Left lung (tissue), 10 donors: ENCODE data around the gene PPP1R37. TPM values are rescaled to one million over a fixed set of nuclear protein-coding genes. Genes with fewer than 3 reads are reported as not detected.
"Not testable (repeated sequence)": the region's sequence is repeated elsewhere in the genome, so short reads cannot be mapped to it uniquely, and the experiment has no call there.

Source experiments
- ATAC-seq: fragments of 200-7000 bp; cut with Tn5 transposase; one replicate; pipeline ENCODE4 v1.9.1; 2020; ENCODE audit warnings: moderate library complexity
- DNase-seq, 4 donors: peaks; one replicate each; pipeline ENCODE4 v3.0.0-alpha.2; 2013 to 2020
- H3K27ac ChIP-seq, 2 donors: fragments of 200-600 bp; sonication (generic) in 1 of 2; one replicate each; pipeline versions ENCODE4 v1.5.0 to v1.8.0; 2020 to 2021
- H3K27me3 ChIP-seq, 2 donors: fragments of 200-600 bp; sonication (generic) in 1 of 2; one replicate each; pipeline versions ENCODE4 v1.5.0 to v1.8.0; 2020 to 2021
- H3K36me3 ChIP-seq, 2 donors: fragments of 200-600 bp; sonication (generic) in 1 of 2; one replicate each; pipeline versions ENCODE4 v1.5.0 to v1.8.0; 2020 to 2021
- H3K4me1 ChIP-seq, 2 donors: fragments of 200-600 bp; one replicate each; pipeline ENCODE4 v1.8.0; 2021
- H3K4me3 ChIP-seq, 2 donors: fragments of 200-600 bp; sonication (generic) in 1 of 2; one replicate each; pipeline versions ENCODE4 v1.5.0 to v1.8.0; 2020 to 2021; ENCODE audit warnings: mild to moderate bottlenecking in 1 of 2
- H3K9me3 ChIP-seq, 2 donors: fragments of 200-600 bp; sonication (generic) in 1 of 2; one replicate each; pipeline versions ENCODE4 v1.5.0 to v1.8.0; 2020 to 2021
- intact Hi-C, 2 donors: fragments of 100-400 bp; cut with DNase I; formaldehyde crosslinking; loops; one replicate each; pipeline versions ENCODE4 v1.11.2 to v1.14.2; 2022
- polyA plus RNA-seq, 6 donors: library from polyadenylated mRNA; unstranded; fragments of 120-200 nt; gene quantifications; one replicate each; pipeline ENCODE4 v1.2.1, GENCODE V29; 2013; ENCODE audit not compliant: insufficient read length in 6 of 6
- total RNA-seq, 2 donors: library from RNA; stranded (reverse); fragmentation: NEBNext Ultra II Directional; extraction: Animal tissue kit (Norgen Biotek cat#: 25700); gene quantifications; one replicate each; pipeline ENCODE4 v1.2.1, GENCODE V29; 2021
- TF ChIP-seq, protein P1 (sequence below), 2 donors: fragments of 200-600 bp; sonication (generic) in 1 of 2; IDR thresholded peaks; one replicate each; pipeline versions ENCODE4 v1.5.0 to v1.8.0; 2021; ENCODE audit warnings: antibody characterized with exemption in 2 of 2
- donor health status: DM: no; HTN: yes; CAD: no.
- donor health status: DM: no; HTN: no; CAD: no.

The PPP1R37 gene
- total and polyA plus RNA-seq, 8 donors: 17.3 to 29.8 (median 26.0) TPM

DNA sequence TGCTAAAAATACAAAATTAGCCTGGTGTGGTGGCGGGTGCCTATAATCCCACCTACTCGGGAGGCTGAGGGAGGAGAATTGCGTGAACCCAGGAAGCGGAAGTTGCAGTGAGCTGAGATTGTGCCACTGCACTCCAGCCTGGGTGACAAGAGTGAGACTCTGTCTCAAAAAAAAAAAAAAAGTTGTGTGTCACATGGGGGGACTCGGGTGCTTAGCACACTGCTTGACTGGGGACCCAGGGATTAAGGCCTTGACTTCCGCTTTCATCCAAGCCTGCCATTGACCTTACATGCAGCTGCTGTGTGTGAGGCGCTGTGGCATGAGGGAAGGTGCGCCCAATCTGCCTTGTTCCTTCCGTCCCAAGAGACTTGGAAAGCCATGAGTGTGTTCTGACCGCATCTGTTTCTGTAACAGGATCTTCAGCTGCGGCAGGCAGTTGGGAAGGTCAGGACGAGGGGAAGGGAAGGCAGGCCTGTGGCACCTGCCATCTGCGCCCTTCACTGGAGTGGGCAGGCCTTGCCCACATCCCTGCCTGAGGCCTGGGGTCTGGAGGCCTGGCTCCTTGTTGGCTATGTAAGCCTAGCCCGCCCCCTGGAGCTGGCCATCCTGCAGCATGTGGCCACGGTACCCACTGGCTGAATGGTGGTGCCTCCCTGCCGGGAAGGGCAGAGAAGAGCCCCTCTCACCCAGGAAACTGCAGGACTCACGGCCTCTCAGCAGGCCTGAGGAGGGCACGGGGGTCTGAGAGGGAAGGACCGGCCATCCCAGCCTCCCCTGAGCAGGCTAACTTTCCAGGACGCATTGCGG is 23.0 kb downstream of the PPP1R37 start:
- no peak overlapping the region for H3K4me3 ChIP-seq
- H3K27ac ChIP-seq: peak overlapping the region in 1 of 2 donors; percentile 59
- no peak for ATAC-seq
- TF ChIP-seq, protein P1, sequence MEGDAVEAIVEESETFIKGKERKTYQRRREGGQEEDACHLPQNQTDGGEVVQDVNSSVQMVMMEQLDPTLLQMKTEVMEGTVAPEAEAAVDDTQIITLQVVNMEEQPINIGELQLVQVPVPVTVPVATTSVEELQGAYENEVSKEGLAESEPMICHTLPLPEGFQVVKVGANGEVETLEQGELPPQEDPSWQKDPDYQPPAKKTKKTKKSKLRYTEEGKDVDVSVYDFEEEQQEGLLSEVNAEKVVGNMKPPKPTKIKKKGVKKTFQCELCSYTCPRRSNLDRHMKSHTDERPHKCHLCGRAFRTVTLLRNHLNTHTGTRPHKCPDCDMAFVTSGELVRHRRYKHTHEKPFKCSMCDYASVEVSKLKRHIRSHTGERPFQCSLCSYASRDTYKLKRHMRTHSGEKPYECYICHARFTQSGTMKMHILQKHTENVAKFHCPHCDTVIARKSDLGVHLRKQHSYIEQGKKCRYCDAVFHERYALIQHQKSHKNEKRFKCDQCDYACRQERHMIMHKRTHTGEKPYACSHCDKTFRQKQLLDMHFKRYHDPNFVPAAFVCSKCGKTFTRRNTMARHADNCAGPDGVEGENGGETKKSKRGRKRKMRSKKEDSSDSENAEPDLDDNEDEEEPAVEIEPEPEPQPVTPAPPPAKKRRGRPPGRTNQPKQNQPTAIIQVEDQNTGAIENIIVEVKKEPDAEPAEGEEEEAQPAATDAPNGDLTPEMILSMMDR (IDR thresholded peaks at IDR 0.05): no peak
- intact Hi-C loops: no loop called here
- H3K4me1 ChIP-seq: peaks cover 12 to 79% of the 10 kb centered on the region in 2 donors
- no peaks in the 10 kb centered on the region for H3K27me3 ChIP-seq
- DNase-seq: no peak
- peaks cover 0 to 3% of the 10 kb centered on the region in 2 donors for H3K36me3 ChIP-seq
- no peaks in the 10 kb centered on the region for H3K9me3 ChIP-seq

DNA sequence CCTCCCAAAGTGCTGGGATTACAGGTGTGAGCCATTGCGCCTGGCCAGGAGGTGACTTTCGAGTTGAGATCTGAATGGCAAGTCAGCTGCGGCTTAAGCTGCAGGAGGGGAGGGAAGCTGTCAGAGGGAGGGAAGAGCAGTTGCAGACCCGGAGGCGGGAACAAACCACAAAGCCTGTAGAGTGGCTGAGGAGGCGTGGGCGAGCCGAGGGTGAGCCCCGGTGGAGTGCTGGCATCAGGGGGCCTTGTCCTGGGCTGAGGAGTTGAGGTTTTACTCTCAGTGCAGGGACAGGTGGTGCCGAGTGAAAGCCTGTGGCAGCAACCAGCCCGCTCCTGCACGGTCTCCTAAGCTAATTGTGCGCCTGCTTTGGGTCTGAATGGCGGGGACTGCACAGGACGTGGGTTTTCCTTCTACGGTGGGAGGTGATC is 24.2 kb downstream of the PPP1R37 start:
- no peaks in the 10 kb centered on the region for H3K9me3 ChIP-seq
- intact Hi-C loops: no loop called here
- H3K27ac ChIP-seq: no peak overlapping the region
- TF ChIP-seq, protein P1 (IDR thresholded peaks at IDR 0.05): no peak
- no peak overlapping the region for H3K4me3 ChIP-seq
- DNase-seq (peak in 1 of 4 donors; percentile 48), ATAC-seq (peak; percentile 28)
- peaks cover 0 to 3% of the 10 kb centered on the region in 2 donors for H3K36me3 ChIP-seq
- H3K27me3 ChIP-seq: no peaks in the 10 kb centered on the region
- H3K4me1 ChIP-seq: peaks cover 12 to 73% of the 10 kb centered on the region in 2 donors

DNA sequence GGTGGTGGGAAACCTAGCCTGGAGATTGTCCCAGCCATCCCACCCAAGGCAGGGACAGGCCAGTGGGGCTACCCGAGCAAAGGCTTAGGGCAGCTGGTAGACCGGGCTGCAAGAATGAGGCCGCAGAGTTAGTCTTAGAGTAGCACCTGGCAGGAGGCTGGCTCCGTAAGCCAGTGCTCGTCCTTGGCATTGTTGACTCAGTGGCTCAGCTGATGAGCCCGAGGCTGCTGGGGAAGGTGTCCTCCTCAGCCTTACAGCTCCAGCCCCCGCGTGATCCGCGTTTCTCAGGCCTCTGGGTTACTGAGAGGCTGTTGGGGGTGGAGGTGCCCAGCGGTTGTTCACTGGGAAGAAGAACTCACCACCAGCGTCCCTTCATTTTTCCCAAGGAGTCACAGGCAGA is 24.7 kb downstream of the PPP1R37 start:
- Histone ChIP-seq H3K27ac (no peak overlapping the region), H3K4me1 (peaks cover 12 to 73% of the 10 kb centered on the region in 2 donors)

DNA sequence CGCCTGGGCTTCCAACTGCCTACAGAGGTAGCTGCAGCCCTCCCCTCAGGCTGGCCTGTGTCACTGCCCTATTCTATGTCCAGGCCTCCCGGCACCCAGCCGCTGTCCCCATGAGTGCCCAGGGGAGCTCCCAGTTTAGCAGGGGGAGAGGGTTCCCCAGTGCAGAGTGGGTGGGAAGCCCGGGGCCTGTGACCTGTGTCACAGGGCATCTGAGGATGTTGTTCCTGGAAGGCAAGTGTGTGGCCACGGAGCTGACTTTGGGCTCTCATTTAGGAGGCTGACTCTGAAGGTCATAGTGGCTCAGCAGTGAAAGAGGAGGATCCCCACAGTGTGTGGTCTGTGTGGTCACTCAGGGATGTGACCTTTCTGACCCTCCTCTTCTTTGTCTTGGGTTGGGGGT is 25.1 kb downstream of the PPP1R37 start:
- Histone ChIP-seq H3K4me3 (no peak overlapping the region), H3K9me3 (no peaks in the 10 kb centered on the region), H3K4me1 (peaks cover 11 to 69% of the 10 kb centered on the region in 2 donors), H3K27me3 (no peaks in the 10 kb centered on the region), H3K27ac (no peak overlapping the region), H3K36me3 (peaks cover 0 to 3% of the 10 kb centered on the region in 2 donors)
- no peak for DNase-seq
- ATAC-seq: no peak
- TF ChIP-seq, protein P1 (IDR thresholded peaks at IDR 0.05): no peak
- intact Hi-C loops: no loop called here

More for the DNA sequence above, 24.7 kb downstream of the PPP1R37 start:
- TF ChIP-seq, protein P1 (IDR thresholded peaks at IDR 0.05): no peak
- H3K36me3 ChIP-seq: peaks cover 0 to 3% of the 10 kb centered on the region in 2 donors
- no peak overlapping the region for H3K4me3 ChIP-seq
- ATAC-seq (no peak), DNase-seq (no peak)
- H3K27me3 ChIP-seq: no peaks in the 10 kb centered on the region
- intact Hi-C loops: no loop called here
- H3K9me3 ChIP-seq: no peaks in the 10 kb centered on the region

DNA sequence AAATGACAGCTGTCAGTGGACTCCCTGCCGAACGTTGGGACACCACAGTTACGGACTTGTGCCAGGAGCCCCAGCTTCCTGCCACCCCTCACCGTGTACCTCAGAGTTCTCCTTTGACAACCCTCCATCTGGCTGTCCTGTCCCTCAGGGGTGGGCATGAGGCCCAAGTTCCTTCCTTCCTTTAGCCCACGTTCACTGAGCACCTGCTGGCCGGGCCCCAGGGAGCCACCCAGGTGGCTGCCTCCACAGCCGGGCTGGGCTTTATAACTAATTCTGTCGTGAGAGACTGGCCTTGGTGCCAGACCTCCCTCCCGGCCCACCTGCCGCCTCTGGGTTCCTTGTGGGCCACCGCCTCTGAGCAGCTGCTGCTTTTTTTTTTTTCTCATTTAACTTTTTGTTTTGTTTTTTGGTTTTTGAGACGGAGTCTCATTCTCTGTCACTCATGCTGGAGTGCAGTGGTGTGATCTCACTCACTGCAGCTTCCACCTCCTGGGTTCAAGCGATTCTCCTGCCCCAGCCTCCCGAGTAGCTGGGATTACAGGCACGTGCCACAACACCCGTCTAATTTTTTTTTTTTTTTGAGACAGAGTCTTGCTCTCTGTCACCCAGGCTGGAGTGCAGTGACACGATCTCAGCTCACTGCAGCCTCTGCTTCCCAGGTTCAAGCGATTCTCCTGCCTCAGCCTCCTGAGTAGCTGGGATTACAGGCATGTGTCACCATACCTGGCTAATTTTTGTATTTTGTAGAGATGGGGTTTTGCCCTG is 25.8 kb downstream of the PPP1R37 start:
- H3K27me3 ChIP-seq, intact Hi-C loops, H3K4me3 ChIP-seq, ATAC-seq, DNase-seq, H3K36me3 ChIP-seq, H3K27ac ChIP-seq, H3K9me3 ChIP-seq: not testable (repeated sequence)
- H3K4me1 ChIP-seq: peaks cover 7 to 62% of the 10 kb centered on the region in 2 donors
